ENCODE data around the gene OTOS.

Gene OTOS

GRCh38 chr2:240167588-240167880 is 27.1 kb upstream of the OTOS start:
- DNase-seq (ENCODE audit: low read depth in 2 of 2), result no peak

GRCh38 chr2:240166761-240167587 is 26.5 kb upstream of the OTOS start:
- DNase-seq (ENCODE audit: low read depth in 2 of 2), result no peak

- DNase-seq (ENCODE audit: low read depth in 2 of 2), result no peak
These were observed 25.7 kb upstream of the OTOS start for GRCh38 chr2:240166191-240166590.

GRCh38 chr2:240165661-240166060 is 25.2 kb upstream of the OTOS start:
- DNase-seq (ENCODE audit: low read depth in 2 of 2), result no peak

- DNase-seq (ENCODE audit: low read depth in 2 of 2), result no peak
These were observed 24.6 kb upstream of the OTOS start for GRCh38 chr2:240165034-240165433.

- DNase-seq (ENCODE audit: low read depth in 2 of 2), result no peak
These were observed 24.1 kb upstream of the OTOS start for GRCh38 chr2:240164586-240164985.

- no peak for DNase-seq (ENCODE audit: low read depth in 2 of 2)
These were observed 23.6 kb upstream of the OTOS start for GRCh38 chr2:240163844-240164574.

GRCh38 chr2:240162939-240163714 is 22.7 kb upstream of the OTOS start:
- DNase-seq (ENCODE audit: low read depth in 2 of 2), result no peak

- DNase-seq (ENCODE audit: low read depth in 2 of 2), result no peak
These were observed 22.1 kb upstream of the OTOS start for GRCh38 chr2:240162531-240162930.

GRCh38 chr2:240162032-240162431 is 21.6 kb upstream of the OTOS start:
- DNase-seq (ENCODE audit: low read depth in 2 of 2), result no peak

- DNase-seq (ENCODE audit: low read depth in 2 of 2), result no peak
These were observed 20.8 kb upstream of the OTOS start for GRCh38 chr2:240161087-240161750.

- no peak for DNase-seq (ENCODE audit: low read depth in 2 of 2)
These were observed 20.0 kb upstream of the OTOS start for GRCh38 chr2:240160291-240161086.

GRCh38 chr2:240159251-240159839 is 18.9 kb upstream of the OTOS start:
- DNase-seq (ENCODE audit: low read depth in 2 of 2), result no peak

GRCh38 chr2:240157147-240157470 is 16.7 kb upstream of the OTOS start:
- no peak for DNase-seq (ENCODE audit: low read depth in 2 of 2)

GRCh38 chr2:240156435-240157146 is 16.1 kb upstream of the OTOS start:
- DNase-seq (ENCODE audit: low read depth in 2 of 2), result no peak

- no peak for DNase-seq (ENCODE audit: low read depth in 2 of 2)
These were observed 15.4 kb upstream of the OTOS start for GRCh38 chr2:240155745-240156390.

GRCh38 chr2:240155048-240155744 is 14.7 kb upstream of the OTOS start:
- no peak for DNase-seq (ENCODE audit: low read depth in 2 of 2)

- no peak for DNase-seq (ENCODE audit: low read depth in 2 of 2)
These were observed 14.1 kb upstream of the OTOS start for GRCh38 chr2:240154606-240155005.

- DNase-seq (ENCODE audit: low read depth in 2 of 2), result no peak
These were observed 13.0 kb upstream of the OTOS start for GRCh38 chr2:240153418-240153817.

Measured in stimulated activated CD8-positive, alpha-beta memory T cell treated with anti-CD3 and anti-CD28 coated beads, Interleukin-15, amount 100 ng/mL, for 4 hours (primary cell).